HEK293 (cell line): Measurements from ENCODE around the gene ITGA2B.
A peak's percentile ranks its signal among the peaks of the same experiment; 100 is the strongest.

Experiments
- CTCF ChIA-PET: fragments of 350-600 bp; formaldehyde crosslinking; extraction: SDS; loops from one replicate; lab custom pipeline; 2021; ENCODE audit warnings: antibody characterized with exemption; lab: Yijun Ruan, JAX
- POLR2A ChIA-PET: fragments of 300-600 bp; formaldehyde crosslinking; extraction: SDS; loops from one replicate; lab custom pipeline; 2020; ENCODE audit warnings: antibody characterized with exemption, inconsistent platforms; lab: Yijun Ruan, JAX
- H3K27ac ChIP-seq: fragments of 200-500 bp; sonication (Bioruptor generic); 2 replicates; pipeline ENCODE4 v1.5.1; 2014; ENCODE audit warnings: low read depth, low read length, control low read depth, inconsistent platforms; ENCODE audit errors: extremely low read depth
- H3K36me3 ChIP-seq, 2 experiments: fragments of 200-500 bp in 1 of 2; sonication (Bioruptor generic) in 1 of 2; 1 replicate in 1 of 2; 2 replicates in 1 of 2; pipeline ENCODE4 v1.5.1; 2014 to 2017; ENCODE audit warnings: inconsistent platforms in 2 of 2, low read length in 2 of 2; ENCODE audit not compliant: control insufficient read depth in 2 of 2, insufficient read depth in 1 of 2
- H3K4me1 ChIP-seq: fragments of 200-500 bp; sonication (Bioruptor generic); 2 replicates; pipeline ENCODE4 v1.5.1; 2014; ENCODE audit warnings: mild to moderate bottlenecking, low read length, inconsistent platforms; ENCODE audit not compliant: control insufficient read depth, insufficient read depth
- H3K4me3 ChIP-seq: 2 replicates; pipeline ENCODE4 v1.5.1; 2011; ENCODE audit warnings: low read depth, mild to moderate bottlenecking, control low read depth, low read length, moderate library complexity
- H3K9me3 ChIP-seq: fragments of 200-500 bp; sonication (Bioruptor generic); 2 replicates; pipeline ENCODE4 v1.5.1; 2014; ENCODE audit warnings: low read depth, low read length, inconsistent platforms; ENCODE audit not compliant: control insufficient read depth, insufficient read depth
- KLF10 ChIP-seq: fragments of 450-650 bp; IDR thresholded peaks from 2 replicates; pipeline ENCODE4 v1.5.1; 2018; ENCODE audit warnings: missing biosample characterization, mild to moderate bottlenecking, missing genetic modification characterization
- WT1 ChIP-seq: fragments of 450-650 bp; formaldehyde crosslinking; IDR thresholded peaks from 2 replicates; pipeline ENCODE4 v1.5.1; 2016; ENCODE audit warnings: missing biosample characterization, missing genetic modification characterization
- ZBTB20 ChIP-seq: fragments of 450-650 bp; formaldehyde crosslinking; IDR thresholded peaks from 2 replicates; pipeline ENCODE4 v1.5.1; 2016; ENCODE audit warnings: missing biosample characterization, missing genetic modification characterization
- ZBTB21 ChIP-seq: fragments of 450-650 bp; formaldehyde crosslinking; IDR thresholded peaks from 2 replicates; pipeline ENCODE4 v1.5.1; 2017; ENCODE audit warnings: missing biosample characterization, missing genetic modification characterization
- ZFHX2 ChIP-seq: fragments of 450-650 bp; formaldehyde crosslinking; conservative IDR thresholded peaks from 2 replicates; pipeline ENCODE4 v1.5.1; 2016; ENCODE audit warnings: missing biosample characterization, missing genetic modification characterization
- ZNF114 ChIP-seq: fragments of 450-650 bp; formaldehyde crosslinking; IDR thresholded peaks from 2 replicates; pipeline ENCODE4 v1.5.0; 2017; ENCODE audit warnings: missing biosample characterization, missing genetic modification characterization
- ZNF157 ChIP-seq: fragments of 450-650 bp; formaldehyde crosslinking; IDR thresholded peaks from 2 replicates; pipeline ENCODE4 v1.5.1; 2016; ENCODE audit warnings: missing biosample characterization, missing genetic modification characterization
- ZNF184 ChIP-seq: fragments of 450-650 bp; IDR thresholded peaks from 2 replicates; pipeline ENCODE4 v1.5.1; 2018; ENCODE audit warnings: missing biosample characterization, mild to moderate bottlenecking, missing genetic modification characterization
- ZNF202 ChIP-seq: fragments of 450-650 bp; formaldehyde crosslinking; IDR thresholded peaks from 2 replicates; pipeline ENCODE4 v1.5.1; 2016; ENCODE audit warnings: missing biosample characterization, missing genetic modification characterization, borderline replicate concordance
- ZNF211 ChIP-seq: fragments of 450-650 bp; formaldehyde crosslinking; IDR thresholded peaks from 2 replicates; pipeline ENCODE4 v1.5.1; 2016; ENCODE audit warnings: low read depth, missing biosample characterization, missing genetic modification characterization
- ZNF391 ChIP-seq: fragments of 450-650 bp; formaldehyde crosslinking; IDR thresholded peaks from 2 replicates; pipeline ENCODE4 v1.5.1; 2016; ENCODE audit warnings: low read depth, missing biosample characterization, missing genetic modification characterization, borderline replicate concordance
- ZNF394 ChIP-seq: fragments of 450-650 bp; formaldehyde crosslinking; IDR thresholded peaks from 2 replicates; pipeline ENCODE4 v1.5.1; 2016; ENCODE audit warnings: missing biosample characterization, missing genetic modification characterization, mild to moderate bottlenecking, moderate library complexity, borderline replicate concordance
- ZNF416 ChIP-seq: fragments of 450-650 bp; formaldehyde crosslinking; IDR thresholded peaks from 2 replicates; pipeline ENCODE4 v1.5.1; 2016; ENCODE audit warnings: missing biosample characterization, missing genetic modification characterization
- ZNF433 ChIP-seq: fragments of 450-650 bp; formaldehyde crosslinking; IDR thresholded peaks from 2 replicates; pipeline ENCODE4 v1.5.1; 2016; ENCODE audit warnings: missing biosample characterization, missing genetic modification characterization, low read depth
- ZNF510 ChIP-seq: fragments of 450-650 bp; formaldehyde crosslinking; IDR thresholded peaks from 2 replicates; pipeline ENCODE4 v1.5.1; 2018; ENCODE audit warnings: mild to moderate bottlenecking, missing genetic modification characterization, missing biosample characterization; ENCODE audit not compliant: insufficient replicate concordance
- ZNF585B ChIP-seq: fragments of 450-650 bp; formaldehyde crosslinking; IDR thresholded peaks from 2 replicates; pipeline ENCODE4 v1.5.1; 2016; ENCODE audit warnings: missing biosample characterization, missing genetic modification characterization
- ZNF654 ChIP-seq: fragments of 450-650 bp; formaldehyde crosslinking; IDR thresholded peaks from 2 replicates; pipeline ENCODE4 v1.5.1; 2016; ENCODE audit warnings: low read depth, missing biosample characterization, missing genetic modification characterization
- ZNF701 ChIP-seq: fragments of 450-650 bp; formaldehyde crosslinking; IDR thresholded peaks from 2 replicates; pipeline ENCODE4 v1.5.1; 2016; ENCODE audit warnings: missing biosample characterization, missing genetic modification characterization
- ZNF776 ChIP-seq: fragments of 450-650 bp; formaldehyde crosslinking; IDR thresholded peaks from 2 replicates; pipeline ENCODE4 v1.5.0; 2017; ENCODE audit warnings: missing biosample characterization, missing genetic modification characterization, borderline replicate concordance
- ZNF791 ChIP-seq: fragments of 450-650 bp; formaldehyde crosslinking; IDR thresholded peaks from 2 replicates; pipeline ENCODE4 v1.5.1; 2016; ENCODE audit warnings: missing biosample characterization, missing genetic modification characterization
- TF ChIP-seq, protein P1 (sequence below): fragments of 450-650 bp; formaldehyde crosslinking; IDR thresholded peaks from 2 replicates; pipeline ENCODE4 v1.5.1; 2016; ENCODE audit warnings: missing biosample characterization, missing genetic modification characterization
- TF ChIP-seq, protein P2 (sequence below): fragments of 450-650 bp; formaldehyde crosslinking; IDR thresholded peaks from 2 replicates; pipeline ENCODE4 v1.5.1; 2016; ENCODE audit warnings: missing biosample characterization, missing genetic modification characterization
- TF ChIP-seq, protein P3 (sequence below): fragments of 450-650 bp; formaldehyde crosslinking; IDR thresholded peaks from 2 replicates; pipeline ENCODE4; 2016; ENCODE audit warnings: missing biosample characterization, missing genetic modification characterization
- TF ChIP-seq, protein P4 (sequence below): fragments of 450-650 bp; formaldehyde crosslinking; IDR thresholded peaks from 2 replicates; pipeline ENCODE4 v1.5.1; 2016; ENCODE audit warnings: missing biosample characterization, missing genetic modification characterization
- TF ChIP-seq, protein P5 (sequence below): sonication (generic); formaldehyde crosslinking; IDR thresholded peaks from 2 replicates; pipeline ENCODE4 v1.8.1; 2022; ENCODE audit warnings: mild to moderate bottlenecking, moderate library complexity, missing genetic modification reagents
- TF ChIP-seq, protein P6 (sequence below): fragments of 450-650 bp; formaldehyde crosslinking; IDR thresholded peaks from 2 replicates; pipeline ENCODE4 v1.5.1; 2016; ENCODE audit warnings: missing biosample characterization, missing genetic modification characterization

ITGA2B gene

DNA sequence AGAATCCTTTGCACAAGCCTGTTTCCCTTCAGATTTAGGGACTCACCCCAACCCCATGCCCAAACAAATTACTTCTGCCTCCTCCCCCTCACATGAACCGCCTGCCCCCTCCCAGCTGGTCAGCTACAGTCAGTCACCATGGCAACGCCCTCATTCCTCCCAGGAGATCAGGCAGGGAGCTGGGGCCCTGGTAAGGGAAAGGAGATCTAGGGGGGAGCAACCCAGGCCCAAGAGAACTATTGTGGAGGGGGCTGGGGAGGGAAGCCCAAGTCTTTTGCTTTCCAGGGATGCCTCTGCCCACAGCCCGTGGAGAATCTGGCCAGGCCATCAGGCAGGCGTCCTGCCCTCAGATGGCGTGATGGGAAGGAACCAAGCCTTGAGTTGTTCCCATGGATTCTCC is 28.6 kb downstream of the ITGA2B start (continued):
- TF ChIP-seq, protein P1, sequence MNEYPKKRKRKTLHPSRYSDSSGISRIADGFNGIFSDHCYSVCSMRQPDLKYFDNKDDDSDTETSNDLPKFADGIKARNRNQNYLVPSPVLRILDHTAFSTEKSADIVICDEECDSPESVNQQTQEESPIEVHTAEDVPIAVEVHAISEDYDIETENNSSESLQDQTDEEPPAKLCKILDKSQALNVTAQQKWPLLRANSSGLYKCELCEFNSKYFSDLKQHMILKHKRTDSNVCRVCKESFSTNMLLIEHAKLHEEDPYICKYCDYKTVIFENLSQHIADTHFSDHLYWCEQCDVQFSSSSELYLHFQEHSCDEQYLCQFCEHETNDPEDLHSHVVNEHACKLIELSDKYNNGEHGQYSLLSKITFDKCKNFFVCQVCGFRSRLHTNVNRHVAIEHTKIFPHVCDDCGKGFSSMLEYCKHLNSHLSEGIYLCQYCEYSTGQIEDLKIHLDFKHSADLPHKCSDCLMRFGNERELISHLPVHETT (tag by site-specific recombination), result no peak
- TF ChIP-seq ZBTB20 (0 out of 2 replicates have a peak, but pooled peaks have one; percentile 8), WT1 (tag by site-specific recombination) (no peak), ZNF585B (no peak), ZFHX2 (no peak), ZNF184 (tag by site-specific recombination) (no peak), ZNF701 (no peak), ZBTB21 (tag by site-specific recombination) (no peak), KLF10 (tag by site-specific recombination) (no peak)

DNA sequence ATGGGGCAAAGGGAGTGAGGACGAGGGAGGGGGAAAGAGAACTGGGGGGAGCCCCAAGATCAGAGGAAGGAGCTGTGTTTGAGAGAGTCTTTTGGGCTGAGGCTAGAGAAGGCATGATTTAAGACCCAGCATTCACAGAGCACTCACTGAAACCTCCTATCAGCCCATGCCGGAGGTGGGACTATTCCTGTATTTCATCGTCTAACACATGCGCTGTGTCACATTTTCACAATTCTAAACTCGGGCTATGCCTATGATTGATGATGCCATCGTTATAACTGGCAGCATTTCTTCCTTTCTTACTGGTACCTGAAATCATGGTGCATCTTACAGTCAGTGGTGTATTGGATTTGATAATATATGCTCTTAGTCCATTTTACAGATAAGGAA is 29.3 kb downstream of the ITGA2B start:
- POLR2A ChIA-PET, result interaction anchor here (0.8 to 4.7 kb wide), 2 partner anchors 15 to 25 kb away, joined by 3 to 23 read pairs; partner anchors contain the start of gene GRN
- H3K4me1 ChIP-seq, result peaks cover 21% of the 10 kb centered on the region
- CTCF ChIA-PET, result interaction anchor here (1.0 to 4.5 kb wide), 4 partner anchors 10 to 312 kb away, joined by 4 to 21 read pairs (median 14); partner anchors contain the start of gene GRN

DNA sequence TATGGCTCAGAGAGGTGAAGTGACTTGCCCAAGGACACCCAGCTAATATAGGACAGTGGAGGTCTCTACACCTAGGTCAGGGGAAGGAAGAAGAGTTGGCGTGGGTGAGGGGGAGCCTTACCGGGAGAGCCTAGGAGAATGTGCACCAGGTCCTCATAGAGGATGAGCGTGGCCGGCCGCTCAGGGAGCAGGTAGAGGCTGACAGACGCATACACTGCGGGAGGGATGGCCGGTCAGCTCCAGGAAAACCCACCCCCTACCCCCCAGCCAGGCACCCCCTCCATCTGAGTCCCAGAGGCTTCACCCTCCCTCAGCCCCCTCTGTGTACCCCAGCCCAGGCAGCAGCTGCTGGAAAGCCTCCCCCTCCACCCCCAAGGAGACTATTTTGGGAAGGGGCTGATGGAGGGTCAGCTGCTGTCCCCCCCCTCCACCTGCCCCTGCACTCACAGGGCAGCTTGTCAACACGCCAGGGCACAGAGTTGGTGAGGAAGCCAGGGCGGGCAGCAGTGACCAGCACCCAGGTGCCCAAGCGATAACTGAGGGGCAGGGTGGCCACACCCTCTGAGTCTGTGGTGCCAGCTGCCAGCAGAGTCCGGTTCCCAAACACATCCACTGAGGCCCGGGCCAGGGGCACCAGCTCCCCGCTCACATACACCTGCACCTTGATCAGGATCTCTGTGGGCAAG is 29.8 kb downstream of the ITGA2B start:
- CTCF ChIA-PET, result interaction anchor here (0.9 to 4.5 kb wide), 5 partner anchors 9 to 313 kb away, joined by 3 to 21 read pairs (median 8); partner anchors contain the start of gene GRN
- Histone ChIP-seq H3K36me3 (peaks cover 0 to 23% of the 10 kb centered on the region in 2 experiments; a peak in 2 of 3 replicates), H3K4me1 (peaks cover 21% of the 10 kb centered on the region), H3K4me3 (no peak overlapping the region), H3K27ac (no peak overlapping the region), H3K9me3 (no peaks in the 10 kb centered on the region)
- POLR2A ChIA-PET, result interaction anchor here (0.7 to 4.7 kb wide), 2 partner anchors 15 to 22 kb away, joined by 3 to 23 read pairs; partner anchors contain the start of gene GRN
- no peak for TF ChIP-seq ZNF157 (tag by site-specific recombination)
- TF ChIP-seq, protein P2, sequence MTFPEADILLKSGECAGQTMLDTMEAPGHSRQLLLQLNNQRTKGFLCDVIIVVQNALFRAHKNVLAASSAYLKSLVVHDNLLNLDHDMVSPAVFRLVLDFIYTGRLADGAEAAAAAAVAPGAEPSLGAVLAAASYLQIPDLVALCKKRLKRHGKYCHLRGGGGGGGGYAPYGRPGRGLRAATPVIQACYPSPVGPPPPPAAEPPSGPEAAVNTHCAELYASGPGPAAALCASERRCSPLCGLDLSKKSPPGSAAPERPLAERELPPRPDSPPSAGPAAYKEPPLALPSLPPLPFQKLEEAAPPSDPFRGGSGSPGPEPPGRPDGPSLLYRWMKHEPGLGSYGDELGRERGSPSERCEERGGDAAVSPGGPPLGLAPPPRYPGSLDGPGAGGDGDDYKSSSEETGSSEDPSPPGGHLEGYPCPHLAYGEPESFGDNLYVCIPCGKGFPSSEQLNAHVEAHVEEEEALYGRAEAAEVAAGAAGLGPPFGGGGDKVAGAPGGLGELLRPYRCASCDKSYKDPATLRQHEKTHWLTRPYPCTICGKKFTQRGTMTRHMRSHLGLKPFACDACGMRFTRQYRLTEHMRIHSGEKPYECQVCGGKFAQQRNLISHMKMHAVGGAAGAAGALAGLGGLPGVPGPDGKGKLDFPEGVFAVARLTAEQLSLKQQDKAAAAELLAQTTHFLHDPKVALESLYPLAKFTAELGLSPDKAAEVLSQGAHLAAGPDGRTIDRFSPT (tag by site-specific recombination), result no peak
- TF ChIP-seq, protein P3, sequence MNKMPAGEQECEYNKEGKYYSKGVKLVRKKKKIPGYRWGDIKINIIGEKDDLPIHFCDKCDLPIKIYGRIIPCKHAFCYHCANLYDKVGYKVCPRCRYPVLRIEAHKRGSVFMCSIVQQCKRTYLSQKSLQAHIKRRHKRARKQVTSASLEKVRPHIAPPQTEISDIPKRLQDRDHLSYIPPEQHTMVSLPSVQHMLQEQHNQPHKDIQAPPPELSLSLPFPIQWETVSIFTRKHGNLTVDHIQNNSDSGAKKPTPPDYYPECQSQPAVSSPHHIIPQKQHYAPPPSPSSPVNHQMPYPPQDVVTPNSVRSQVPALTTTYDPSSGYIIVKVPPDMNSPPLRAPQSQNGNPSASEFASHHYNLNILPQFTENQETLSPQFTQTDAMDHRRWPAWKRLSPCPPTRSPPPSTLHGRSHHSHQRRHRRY, result no peak
- no peak for TF ChIP-seq ZNF776 (tag by site-specific recombination)
- TF ChIP-seq ZNF433, result no peak
- TF ChIP-seq ZNF510 (tag by site-specific recombination), result no peak
- TF ChIP-seq ZNF416, result no peak
- TF ChIP-seq, protein P4, sequence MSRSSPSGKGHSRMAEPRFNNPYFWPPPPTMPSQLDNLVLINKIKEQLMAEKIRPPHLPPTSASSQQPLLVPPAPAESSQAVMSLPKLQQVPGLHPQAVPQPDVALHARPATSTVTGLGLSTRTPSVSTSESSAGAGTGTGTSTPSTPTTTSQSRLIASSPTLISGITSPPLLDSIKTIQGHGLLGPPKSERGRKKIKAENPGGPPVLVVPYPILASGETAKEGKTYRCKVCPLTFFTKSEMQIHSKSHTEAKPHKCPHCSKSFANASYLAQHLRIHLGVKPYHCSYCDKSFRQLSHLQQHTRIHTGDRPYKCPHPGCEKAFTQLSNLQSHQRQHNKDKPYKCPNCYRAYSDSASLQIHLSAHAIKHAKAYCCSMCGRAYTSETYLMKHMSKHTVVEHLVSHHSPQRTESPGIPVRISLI (tag by site-specific recombination), result no peak
- TF ChIP-seq, protein P5, sequence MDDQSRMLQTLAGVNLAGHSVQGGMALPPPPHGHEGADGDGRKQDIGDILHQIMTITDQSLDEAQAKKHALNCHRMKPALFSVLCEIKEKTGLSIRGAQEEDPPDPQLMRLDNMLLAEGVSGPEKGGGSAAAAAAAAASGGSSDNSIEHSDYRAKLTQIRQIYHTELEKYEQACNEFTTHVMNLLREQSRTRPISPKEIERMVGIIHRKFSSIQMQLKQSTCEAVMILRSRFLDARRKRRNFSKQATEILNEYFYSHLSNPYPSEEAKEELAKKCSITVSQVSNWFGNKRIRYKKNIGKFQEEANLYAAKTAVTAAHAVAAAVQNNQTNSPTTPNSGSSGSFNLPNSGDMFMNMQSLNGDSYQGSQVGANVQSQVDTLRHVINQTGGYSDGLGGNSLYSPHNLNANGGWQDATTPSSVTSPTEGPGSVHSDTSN (CRISPR knock-in tag), result no peak
- TF ChIP-seq ZNF211 (tag by site-specific recombination), result no peak

More for the DNA sequence above, 29.3 kb downstream of the ITGA2B start:
- no peak overlapping the region for H3K27ac ChIP-seq
- TF ChIP-seq ZNF114, result no peak
- TF ChIP-seq ZNF391 (tag by site-specific recombination), result no peak
- TF ChIP-seq, protein P6, sequence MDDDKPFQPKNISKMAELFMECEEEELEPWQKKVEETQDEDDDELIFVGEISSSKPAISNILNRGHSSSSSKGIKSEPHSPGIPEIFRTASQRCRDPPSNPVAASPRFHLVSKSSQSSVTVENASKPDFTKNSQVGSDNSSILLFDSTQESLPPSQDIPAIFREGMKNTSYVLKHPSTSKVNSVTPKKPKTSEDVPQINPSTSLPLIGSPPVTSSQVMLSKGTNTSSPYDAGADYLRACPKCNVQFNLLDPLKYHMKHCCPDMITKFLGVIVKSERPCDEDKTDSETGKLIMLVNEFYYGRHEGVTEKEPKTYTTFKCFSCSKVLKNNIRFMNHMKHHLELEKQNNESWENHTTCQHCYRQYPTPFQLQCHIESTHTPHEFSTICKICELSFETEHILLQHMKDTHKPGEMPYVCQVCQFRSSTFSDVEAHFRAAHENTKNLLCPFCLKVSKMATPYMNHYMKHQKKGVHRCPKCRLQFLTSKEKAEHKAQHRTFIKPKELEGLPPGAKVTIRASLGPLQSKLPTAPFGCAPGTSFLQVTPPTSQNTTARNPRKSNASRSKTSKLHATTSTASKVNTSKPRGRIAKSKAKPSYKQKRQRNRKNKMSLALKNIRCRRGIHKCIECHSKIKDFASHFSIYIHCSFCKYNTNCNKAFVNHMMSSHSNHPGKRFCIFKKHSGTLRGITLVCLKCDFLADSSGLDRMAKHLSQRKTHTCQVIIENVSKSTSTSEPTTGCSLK (tag by site-specific recombination), result no peak
- no peak for TF ChIP-seq ZNF654 (tag by site-specific recombination)
- no peak for TF ChIP-seq ZNF791 (tag by site-specific recombination)
- TF ChIP-seq ZNF202 (tag by site-specific recombination), result no peak
- no peak for TF ChIP-seq ZNF394 (tag by site-specific recombination)
- no peaks in the 10 kb centered on the region for H3K9me3 ChIP-seq
- H3K36me3 ChIP-seq, result peaks cover 0 to 21% of the 10 kb centered on the region in 2 experiments; a peak in 2 of 3 replicates
- H3K4me3 ChIP-seq, result no peak overlapping the region
